ENCODE data around the gene MYO5C. TPM values are rescaled to one million over a fixed set of nuclear protein-coding genes. Genes with fewer than 3 reads are reported as not detected.

MYO5C gene
- total and polyA plus RNA-seq, 4 donors, result 4.2 to 15.8 (median 6.6) TPM

DNA sequence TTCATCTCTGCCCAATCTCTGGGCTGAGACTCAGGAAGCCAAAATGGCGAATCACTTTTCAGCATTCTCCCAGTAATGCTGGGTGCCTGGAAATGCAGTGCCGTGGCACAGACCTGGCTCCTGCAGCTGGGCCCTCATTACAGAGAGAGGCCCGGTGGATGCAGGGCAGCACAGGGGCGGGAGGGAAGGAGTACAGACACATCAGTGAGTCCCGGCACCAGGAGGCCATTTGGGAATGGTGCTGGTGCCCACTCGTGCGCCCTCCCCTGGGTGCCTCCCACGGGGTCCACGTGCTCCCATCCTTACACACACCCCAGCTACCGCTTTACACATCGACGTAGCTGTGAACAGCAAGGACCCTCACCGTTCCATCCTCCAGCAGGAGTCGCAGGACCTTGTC is 13.2 kb downstream of the MYO5C start:
- Histone ChIP-seq H3K27me3 (ENCODE audit: control insufficient read depth, insufficient read depth, low read length) (no peaks in the 10 kb centered on the region), H3K4me3 (ENCODE audit: low read depth, low read length) (no peak overlapping the region), H3K27ac (ENCODE audit: low read depth, low read length) (no peak overlapping the region), H3K36me3 (ENCODE audit: control insufficient read depth, insufficient read depth, low read length) (peaks cover 4% of the 10 kb centered on the region), H3K4me1 (ENCODE audit: control insufficient read depth, insufficient read depth, low read length) (no peaks in the 10 kb centered on the region), H3K9me3 (ENCODE audit: control insufficient read depth, insufficient read depth, low read length) (no peaks in the 10 kb centered on the region)
- no peak for DNase-seq (ENCODE audit: low read depth in 4 of 6, low spot score in 6 of 6)
- 94% methylated on average over 14 of the region's 14 CpGs for WGBS (ENCODE audit: insufficient coverage)

DNA sequence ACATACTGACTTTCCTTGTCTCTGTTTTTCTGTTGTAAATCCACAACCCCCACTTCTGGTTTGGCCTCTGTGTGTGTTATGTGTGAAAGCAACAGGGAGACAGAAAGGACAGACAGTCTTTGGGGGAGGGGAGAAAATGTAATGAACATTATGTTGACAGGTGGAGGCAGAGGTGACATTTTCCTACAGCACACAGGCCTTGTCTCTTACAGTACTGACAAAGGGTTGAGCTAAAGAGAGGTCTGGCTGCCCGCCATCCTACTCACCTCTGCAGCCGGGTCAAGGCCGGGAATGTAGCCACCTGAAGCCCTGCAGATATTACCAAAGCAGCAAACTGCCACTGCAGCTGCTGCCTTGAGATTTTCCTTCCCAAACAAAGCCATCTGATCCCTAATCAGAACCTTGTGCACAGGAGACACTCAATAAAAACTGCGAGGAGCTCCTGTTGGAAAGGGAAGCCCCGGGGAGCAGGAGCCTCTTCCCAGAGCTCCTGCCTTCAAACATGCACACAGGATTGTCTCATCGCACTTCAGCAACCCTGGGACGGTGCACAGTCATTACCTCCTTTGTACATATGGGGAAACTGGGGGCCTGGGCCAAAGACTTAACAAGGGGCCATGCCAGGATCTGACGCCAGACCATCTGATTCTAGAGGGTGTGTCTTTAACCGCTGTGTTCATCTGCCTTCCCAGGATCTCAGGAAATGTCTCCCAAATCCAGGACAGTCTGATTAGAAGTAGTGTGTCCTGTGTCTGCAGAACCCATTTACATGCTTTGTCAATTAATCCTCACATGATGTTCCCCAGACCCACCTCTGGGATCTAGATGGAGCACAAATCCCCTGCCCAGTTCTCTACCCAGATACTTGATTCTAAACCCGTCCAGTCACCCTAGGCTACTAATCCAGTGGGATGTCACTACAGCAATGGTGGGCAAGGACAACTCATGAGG is 14.2 kb downstream of the MYO5C start:
- H3K27ac ChIP-seq (ENCODE audit: low read depth, low read length), result no peak overlapping the region
- no peak for DNase-seq (ENCODE audit: low read depth in 4 of 6, low spot score in 6 of 6)

DNA sequence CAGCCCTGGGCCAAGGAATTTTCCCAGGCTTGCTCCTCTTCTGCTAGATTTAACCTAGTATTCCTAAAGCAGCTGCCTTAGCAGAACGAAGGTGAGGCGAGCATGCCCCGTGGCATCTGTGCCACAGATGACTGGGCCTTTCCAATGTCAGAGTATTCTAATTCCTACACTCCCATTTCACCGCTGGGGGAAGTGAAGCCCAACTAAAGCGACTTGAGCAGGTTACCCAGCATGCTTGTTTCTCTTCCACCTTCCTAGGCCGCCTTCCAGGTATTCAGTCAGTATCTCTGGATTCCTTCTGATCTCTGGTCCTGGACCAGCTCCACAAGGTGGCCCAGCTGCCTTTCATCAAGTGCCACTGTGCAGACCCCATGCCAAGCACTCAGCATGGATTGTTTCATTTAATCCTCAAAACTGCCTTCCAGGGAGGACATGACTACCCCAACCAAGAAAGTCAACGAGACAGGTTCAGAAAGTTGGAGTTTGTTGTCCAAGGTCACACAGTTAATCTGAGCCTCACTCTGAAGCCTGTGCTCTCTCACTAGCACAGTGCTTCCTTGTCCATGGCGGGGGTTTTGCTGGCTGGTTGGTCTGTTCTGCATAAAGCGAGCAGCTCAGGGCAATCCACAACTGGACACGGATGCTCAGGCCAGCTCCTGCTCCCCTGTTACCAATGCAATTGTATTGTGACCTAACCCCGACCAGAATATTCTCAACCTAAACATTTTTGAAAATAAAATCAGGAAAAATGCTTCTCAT is 15.1 kb downstream of the MYO5C start:
- H3K4me3 ChIP-seq (ENCODE audit: low read depth, low read length), result no peak overlapping the region
- H3K36me3 ChIP-seq (ENCODE audit: control insufficient read depth, insufficient read depth, low read length), result peaks cover 5% of the 10 kb centered on the region
- H3K4me1 ChIP-seq (ENCODE audit: control insufficient read depth, insufficient read depth, low read length), result no peaks in the 10 kb centered on the region
- no peak for DNase-seq (ENCODE audit: low read depth in 4 of 6, low spot score in 6 of 6)
- no peaks in the 10 kb centered on the region for H3K27me3 ChIP-seq (ENCODE audit: control insufficient read depth, insufficient read depth, low read length)
- 82% methylated on average over 11 of the region's 11 CpGs for WGBS (ENCODE audit: insufficient coverage)
- H3K27ac ChIP-seq (ENCODE audit: low read depth, low read length), result no peak overlapping the region
- no peaks in the 10 kb centered on the region for H3K9me3 ChIP-seq (ENCODE audit: control insufficient read depth, insufficient read depth, low read length)

More for the DNA sequence above, 14.2 kb downstream of the MYO5C start:
- H3K36me3 ChIP-seq (ENCODE audit: control insufficient read depth, insufficient read depth, low read length), result peaks cover 5% of the 10 kb centered on the region
- H3K4me3 ChIP-seq (ENCODE audit: low read depth, low read length), result no peak overlapping the region
- no peaks in the 10 kb centered on the region for H3K9me3 ChIP-seq (ENCODE audit: control insufficient read depth, insufficient read depth, low read length)
- no peaks in the 10 kb centered on the region for H3K27me3 ChIP-seq (ENCODE audit: control insufficient read depth, insufficient read depth, low read length)
- no peaks in the 10 kb centered on the region for H3K4me1 ChIP-seq (ENCODE audit: control insufficient read depth, insufficient read depth, low read length)
- WGBS (ENCODE audit: insufficient coverage), result 71% methylated on average over 8 of the region's 10 CpGs

DNA sequence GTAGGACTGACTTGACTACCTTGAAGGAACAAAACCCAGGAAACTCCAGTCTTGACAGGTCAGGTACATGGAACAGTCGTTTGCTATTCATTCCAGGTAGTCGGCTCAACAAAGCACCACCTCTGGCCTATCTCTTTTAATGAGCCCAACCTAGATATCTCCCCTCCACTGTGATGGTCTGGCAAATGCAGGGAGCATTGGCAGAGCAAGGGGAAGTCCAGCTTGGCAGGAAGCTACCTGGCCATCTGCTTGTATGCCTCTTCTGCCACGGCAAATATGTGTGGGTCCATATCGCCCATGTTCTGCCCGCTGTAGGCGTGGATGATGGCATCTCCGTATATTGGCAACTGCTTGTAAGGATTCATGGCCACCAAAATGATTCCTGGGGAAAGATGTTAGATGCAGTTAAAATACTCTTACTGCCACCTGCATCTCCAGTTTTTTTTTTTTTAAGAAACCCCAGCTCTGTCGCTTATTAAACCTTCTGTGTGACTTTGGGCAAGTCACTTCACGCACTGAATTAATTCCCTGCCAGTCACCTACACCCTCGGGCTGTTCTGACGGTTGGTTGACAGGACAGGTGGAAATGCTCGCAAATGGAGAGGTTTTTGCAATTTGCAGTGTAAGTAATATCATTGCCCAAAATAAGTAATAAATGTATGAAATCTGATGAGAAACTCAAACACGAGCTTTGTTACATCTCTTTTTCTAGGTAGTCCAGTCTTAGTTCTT is 16.8 kb downstream of the MYO5C start:
- H3K27ac ChIP-seq (ENCODE audit: low read depth, low read length), result no peak overlapping the region
- 94% methylated on average over 2 of the region's 13 CpGs for WGBS (ENCODE audit: insufficient coverage)
- no peak overlapping the region for H3K4me3 ChIP-seq (ENCODE audit: low read depth, low read length)
- H3K27me3 ChIP-seq (ENCODE audit: control insufficient read depth, insufficient read depth, low read length), result no peaks in the 10 kb centered on the region
- peaks cover 5% of the 10 kb centered on the region for H3K36me3 ChIP-seq (ENCODE audit: control insufficient read depth, insufficient read depth, low read length)
- H3K9me3 ChIP-seq (ENCODE audit: control insufficient read depth, insufficient read depth, low read length), result no peaks in the 10 kb centered on the region
- no peak for DNase-seq (ENCODE audit: low read depth in 4 of 6, low spot score in 6 of 6)
- H3K4me1 ChIP-seq (ENCODE audit: control insufficient read depth, insufficient read depth, low read length), result no peaks in the 10 kb centered on the region

DNA sequence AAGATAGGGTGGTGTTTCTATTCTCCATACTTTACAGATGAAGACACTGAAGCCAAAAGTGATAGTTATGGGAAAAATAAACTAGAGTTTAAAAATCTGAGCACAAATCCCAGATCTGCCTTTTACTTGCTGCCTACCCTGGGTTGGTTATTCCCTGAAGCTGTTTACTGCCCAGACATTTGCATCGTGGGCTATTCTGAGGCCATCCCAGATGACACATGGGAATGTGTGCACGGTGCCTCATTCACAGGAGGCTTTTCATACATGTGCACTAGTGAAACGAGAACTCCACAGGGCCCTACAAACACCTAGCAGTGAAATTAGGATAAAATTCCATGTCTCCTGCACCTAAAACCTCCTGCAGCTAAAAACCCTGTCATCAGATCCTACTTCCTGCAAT is 17.5 kb downstream of the MYO5C start:
- no peak for DNase-seq (ENCODE audit: low read depth in 4 of 6, low spot score in 6 of 6)
- no peak overlapping the region for H3K4me3 ChIP-seq (ENCODE audit: low read depth, low read length)
- WGBS (ENCODE audit: insufficient coverage), result 60% methylated on average over 2 of the region's 3 CpGs

DNA sequence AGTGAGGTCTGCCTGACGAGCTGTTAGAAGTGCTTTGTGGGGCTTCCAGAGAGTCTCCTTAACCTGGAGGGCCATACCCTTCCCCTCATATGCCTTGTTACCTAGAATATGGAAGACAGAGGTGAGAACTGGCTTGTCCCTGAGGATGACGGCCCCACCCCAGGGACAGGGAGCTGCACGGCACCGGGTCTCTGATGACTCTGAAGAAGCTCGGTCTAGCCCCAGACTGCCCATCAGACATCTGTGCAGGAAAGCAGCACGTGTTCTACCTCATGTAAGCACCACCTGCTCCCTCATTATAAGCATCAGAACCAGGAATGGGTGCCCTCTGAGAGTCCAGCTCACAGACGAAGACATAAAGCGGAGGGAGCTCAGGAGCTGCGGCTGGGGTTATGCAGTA is 18.0 kb downstream of the MYO5C start:
- H3K4me1 ChIP-seq (ENCODE audit: control insufficient read depth, insufficient read depth, low read length), result no peaks in the 10 kb centered on the region
- 92% methylated on average over 8 of the region's 9 CpGs for WGBS (ENCODE audit: insufficient coverage)
- H3K27ac ChIP-seq (ENCODE audit: low read depth, low read length), result no peak overlapping the region

More for the DNA sequence above, 17.5 kb downstream of the MYO5C start:
- Histone ChIP-seq H3K4me1 (ENCODE audit: control insufficient read depth, insufficient read depth, low read length) (no peaks in the 10 kb centered on the region), H3K27ac (ENCODE audit: low read depth, low read length) (no peak overlapping the region), H3K27me3 (ENCODE audit: control insufficient read depth, insufficient read depth, low read length) (no peaks in the 10 kb centered on the region), H3K36me3 (ENCODE audit: control insufficient read depth, insufficient read depth, low read length) (peaks cover 5% of the 10 kb centered on the region), H3K9me3 (ENCODE audit: control insufficient read depth, insufficient read depth, low read length) (no peaks in the 10 kb centered on the region)

DNA sequence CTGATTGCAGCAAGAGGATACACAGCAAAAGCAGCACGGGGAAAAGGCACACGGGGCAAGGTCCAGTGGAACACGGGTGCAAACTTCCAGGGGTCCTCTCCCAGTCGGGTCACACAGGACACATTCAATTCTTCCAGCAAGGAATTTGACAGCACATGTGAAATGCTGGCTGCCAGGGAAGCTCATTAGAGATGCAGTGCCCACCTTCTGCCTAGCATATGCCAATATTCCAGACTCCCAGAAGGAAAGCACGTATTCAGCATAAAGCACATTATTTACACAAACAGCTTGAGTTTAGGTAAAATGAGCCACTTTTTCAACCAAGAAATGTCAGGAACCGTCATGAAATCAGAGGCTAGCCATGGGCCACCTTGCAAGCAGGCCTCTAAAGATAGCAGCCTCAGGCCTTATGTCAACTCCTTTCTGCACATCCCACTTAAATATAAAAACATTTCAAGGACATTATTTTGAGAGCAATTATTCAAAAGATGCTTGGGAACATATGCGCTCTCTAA is 19.3 kb downstream of the MYO5C start:
- Histone ChIP-seq H3K36me3 (ENCODE audit: control insufficient read depth, insufficient read depth, low read length) (peaks cover 5% of the 10 kb centered on the region), H3K27me3 (ENCODE audit: control insufficient read depth, insufficient read depth, low read length) (no peaks in the 10 kb centered on the region), H3K4me1 (ENCODE audit: control insufficient read depth, insufficient read depth, low read length) (no peaks in the 10 kb centered on the region), H3K9me3 (ENCODE audit: control insufficient read depth, insufficient read depth, low read length) (no peaks in the 10 kb centered on the region), H3K4me3 (ENCODE audit: low read depth, low read length) (no peak overlapping the region), H3K27ac (ENCODE audit: low read depth, low read length) (no peak overlapping the region)
- peak in 1 of 6 donors; percentile 75 for DNase-seq (ENCODE audit: low read depth in 4 of 6, low spot score in 6 of 6)
- 80% methylated on average over 6 of the region's 7 CpGs for WGBS (ENCODE audit: insufficient coverage)

More for the DNA sequence above, 18.0 kb downstream of the MYO5C start:
- no peak for DNase-seq (ENCODE audit: low read depth in 4 of 6, low spot score in 6 of 6)
- no peaks in the 10 kb centered on the region for H3K27me3 ChIP-seq (ENCODE audit: control insufficient read depth, insufficient read depth, low read length)
- peaks cover 5% of the 10 kb centered on the region for H3K36me3 ChIP-seq (ENCODE audit: control insufficient read depth, insufficient read depth, low read length)
- H3K9me3 ChIP-seq (ENCODE audit: control insufficient read depth, insufficient read depth, low read length), result no peaks in the 10 kb centered on the region
- no peak overlapping the region for H3K4me3 ChIP-seq (ENCODE audit: low read depth, low read length)

DNA sequence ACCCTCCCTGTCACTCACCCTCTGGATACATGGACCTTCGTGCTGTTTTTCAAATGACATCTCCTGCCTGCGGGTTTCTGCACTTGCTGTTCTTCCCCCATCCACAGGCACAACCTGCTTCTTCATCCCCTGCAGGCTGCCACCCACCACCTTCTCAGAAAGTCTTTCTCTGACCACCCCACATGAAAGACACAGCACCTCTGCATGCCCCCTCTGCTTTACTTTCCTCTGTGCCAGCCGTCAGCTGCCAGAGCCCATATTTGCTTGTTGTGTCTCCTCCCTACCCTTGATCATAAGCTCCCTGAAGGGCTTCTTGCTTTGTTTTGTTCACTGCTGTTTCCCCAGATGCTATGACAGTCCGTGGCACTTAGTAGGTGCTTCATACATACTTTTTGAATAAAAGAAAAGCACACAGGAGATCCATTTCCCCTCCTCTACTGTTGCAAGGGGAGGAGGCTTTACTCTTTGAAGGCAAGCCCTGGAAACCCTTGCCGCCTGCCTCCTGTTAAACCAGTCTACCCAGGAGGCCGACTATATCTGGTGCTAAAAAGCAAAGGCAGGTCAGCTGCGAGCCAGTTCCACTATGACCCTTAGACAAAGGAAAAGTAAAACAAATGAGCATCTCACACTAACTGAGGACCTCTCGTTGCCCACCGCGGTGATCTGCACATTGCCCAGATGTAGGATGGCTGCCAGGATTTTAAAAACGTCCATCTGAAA is 31.9 kb downstream of the MYO5C start:
- 80% methylated on average over 8 of the region's 11 CpGs for WGBS (ENCODE audit: insufficient coverage)
- no peaks in the 10 kb centered on the region for H3K27me3 ChIP-seq (ENCODE audit: control insufficient read depth, insufficient read depth, low read length)
- no peak for DNase-seq (ENCODE audit: low read depth in 4 of 6, low spot score in 6 of 6)
- no peak overlapping the region for H3K4me3 ChIP-seq (ENCODE audit: low read depth, low read length)
- peaks cover 3% of the 10 kb centered on the region for H3K36me3 ChIP-seq (ENCODE audit: control insufficient read depth, insufficient read depth, low read length)
- H3K9me3 ChIP-seq (ENCODE audit: control insufficient read depth, insufficient read depth, low read length), result no peaks in the 10 kb centered on the region
- no peak overlapping the region for H3K27ac ChIP-seq (ENCODE audit: low read depth, low read length)
- peaks cover 16% of the 10 kb centered on the region for H3K4me1 ChIP-seq (ENCODE audit: control insufficient read depth, insufficient read depth, low read length)

DNA sequence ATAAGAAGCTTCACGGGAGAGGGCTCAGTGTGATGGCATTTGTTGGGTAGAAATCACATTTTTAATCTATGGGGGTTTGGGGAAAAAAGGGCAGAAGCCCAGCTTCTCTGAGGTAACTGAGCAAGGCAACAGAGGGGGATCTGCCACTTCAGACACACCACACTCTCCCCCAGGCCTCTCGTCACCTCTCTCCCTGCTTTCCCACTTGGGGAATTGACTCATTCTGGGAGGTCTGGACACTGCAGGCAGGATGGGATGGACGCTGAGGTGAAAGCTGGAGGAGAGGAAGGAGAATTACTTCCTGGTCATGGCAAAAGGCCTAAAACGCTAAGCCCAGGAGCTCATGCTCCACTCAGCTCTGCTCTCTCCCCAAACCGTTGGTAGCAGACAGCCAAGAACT is 33.2 kb downstream of the MYO5C start:
- 80% methylated on average over 1 of the region's 5 CpGs for WGBS (ENCODE audit: insufficient coverage)
- Histone ChIP-seq H3K9me3 (ENCODE audit: control insufficient read depth, insufficient read depth, low read length) (no peaks in the 10 kb centered on the region), H3K27ac (ENCODE audit: low read depth, low read length) (peak overlapping the region; percentile 55), H3K36me3 (ENCODE audit: control insufficient read depth, insufficient read depth, low read length) (peaks cover 3% of the 10 kb centered on the region), H3K4me3 (ENCODE audit: low read depth, low read length) (no peak overlapping the region), H3K4me1 (ENCODE audit: control insufficient read depth, insufficient read depth, low read length) (peaks cover 22% of the 10 kb centered on the region), H3K27me3 (ENCODE audit: control insufficient read depth, insufficient read depth, low read length) (no peaks in the 10 kb centered on the region)
- DNase-seq (ENCODE audit: low read depth in 4 of 6, low spot score in 6 of 6), result no peak
